OCI-LY7 (cell line): Measurements from ENCODE around the gene TTLL6. TPM values are rescaled to one million over a fixed set of nuclear protein-coding genes. Genes with fewer than 3 reads are reported as not detected.

Experiments used
- BruUV-seq: library from RNA; stranded (reverse); fragments of 400-500 nt; replicated peaks from 2 replicates; lab custom pipeline; 2021; lab: Mats Ljungman, UMichigan
- CTCF ChIA-PET: fragments of 300-600 bp; sonication (Branson Sonifier 250); formaldehyde crosslinking; loops from one replicate; lab custom pipeline; 2022; ENCODE audit warnings: antibody characterized with exemption; ENCODE audit not compliant: unreplicated experiment; lab: Charles Lee
- POLR2A ChIA-PET: fragments of 300-600 bp; sonication (Branson Sonifier 250); formaldehyde crosslinking; loops from one replicate; lab custom pipeline; 2022; ENCODE audit warnings: antibody characterized with exemption; lab: Charles Lee
- DNase-seq: peaks from one replicate; pipeline ENCODE4 v3.0.0-alpha.2; 2015; ENCODE audit warnings: low spot score
- H2AFZ ChIP-seq: fragments of 200-600 bp; sonication (generic), shearing (Covaris generic); 2 replicates; pipeline ENCODE4 v1.6.1; 2014; ENCODE audit warnings: mild to moderate bottlenecking, antibody characterized with exemption, low read length, moderate library complexity
- H3K27ac ChIP-seq: fragments of 200-600 bp; sonication (generic); 2 replicates; pipeline ENCODE4 v1.5.1; 2014; ENCODE audit warnings: mixed run types, low read depth, mild to moderate bottlenecking, moderate library complexity, low read length, inconsistent platforms; ENCODE audit not compliant: poor library complexity, severe bottlenecking
- H3K36me3 ChIP-seq: fragments of 200-600 bp; sonication (generic); 2 replicates; pipeline ENCODE4 v1.6.1; 2014; ENCODE audit warnings: mild to moderate bottlenecking, antibody characterized with exemption, low read length, moderate library complexity, mixed read lengths; ENCODE audit not compliant: insufficient read depth
- H3K4me1 ChIP-seq: fragments of 200-600 bp; sonication (generic); 2 replicates; pipeline ENCODE4 v1.5.1; 2014; ENCODE audit warnings: mild to moderate bottlenecking, low read length; ENCODE audit not compliant: insufficient read depth, poor library complexity, severe bottlenecking
- H3K4me2 ChIP-seq: fragments of 200-600 bp; sonication (generic); 2 replicates; pipeline ENCODE4 v1.6.1; 2014; ENCODE audit warnings: mild to moderate bottlenecking, low read length
- H3K4me3 ChIP-seq: fragments of 200-600 bp; sonication (generic); 2 replicates; pipeline ENCODE4 v1.5.1; 2014; ENCODE audit warnings: mild to moderate bottlenecking, low read depth, low read length; ENCODE audit not compliant: poor library complexity, severe bottlenecking
- H3K79me2 ChIP-seq: fragments of 200-600 bp; sonication (generic); 2 replicates; pipeline ENCODE4 v1.6.1; 2016; ENCODE audit warnings: low read depth, mild to moderate bottlenecking, low read length, moderate library complexity, mixed read lengths; ENCODE audit not compliant: insufficient read depth
- H3K9me2 ChIP-seq: fragments of 200-600 bp; sonication (generic); 2 replicates; pipeline ENCODE4 v1.6.1; 2016; ENCODE audit warnings: mild to moderate bottlenecking, low read length, mixed read lengths; ENCODE audit not compliant: insufficient read depth
- H3K9me3 ChIP-seq: fragments of 200-600 bp; sonication (generic); 2 replicates; pipeline ENCODE4 v1.6.1; 2014; ENCODE audit warnings: mild to moderate bottlenecking, mixed run types, low read length, mixed read lengths
- H4K20me1 ChIP-seq: fragments of 200-600 bp; sonication (generic); 2 replicates; pipeline ENCODE4 v1.6.1; 2014; ENCODE audit warnings: mild to moderate bottlenecking, antibody characterized with exemption, low read length, moderate library complexity, mixed read lengths; ENCODE audit not compliant: insufficient read depth
- CTCF ChIP-seq: fragments of 200-600 bp; sonication (generic); conservative IDR thresholded peaks from 2 replicates; pipeline ENCODE4 v1.5.1; 2014; ENCODE audit warnings: mild to moderate bottlenecking, antibody characterized with exemption, low read length, moderate library complexity, mixed read lengths
- EZH2phosphoT487 ChIP-seq: fragments of 200-600 bp; sonication (generic); IDR thresholded peaks from 2 replicates; pipeline ENCODE4 v1.6.1; 2018; ENCODE audit warnings: low read depth, borderline replicate concordance, mild to moderate bottlenecking, mixed run types, antibody characterized with exemption, low read length, moderate library complexity, mixed read lengths
- intact Hi-C: fragments of 100-400 bp; cut with micrococcal nuclease; formaldehyde crosslinking; loops from one replicate; pipeline ENCODE4 v1.10.0; 2022; ENCODE audit not compliant: unreplicated experiment
- total RNA-seq, 2 experiments: library from RNA; depleted of rRNA in 1 of 2; stranded (reverse); fragments of >200 nt in 1 of 2; shearing (Covaris generic) in 1 of 2; gene quantifications; 2 replicates each; pipeline ENCODE4 v1.2.3, GENCODE V29; 2014 to 2022

TTLL6 gene
- total RNA-seq, 2 experiments from 2014 or later = not detected

GRCh38 chr17:48818361-48818841 is 1.4 kb upstream of the TTLL6 start:
- no peak overlapping the region for H2AFZ ChIP-seq
- TF ChIP-seq EZH2phosphoT487 = no peak
- TF ChIP-seq CTCF = no peak
- H3K79me2 ChIP-seq = no peaks in the 10 kb centered on the region
- no peak for DNase-seq
- no peak overlapping the region for H3K27ac ChIP-seq
- ChIA-PET CTCF (no interaction called here), POLR2A (interaction anchor here (0.6 kb wide), 1 partner anchor 68 kb away, joined by 4 read pairs; no protein-coding TSS in a partner anchor)
- intact Hi-C loops = no loop called here
- H3K9me2 ChIP-seq = no peaks in the 10 kb centered on the region
- BruUV-seq = no TSS peak
- H4K20me1 ChIP-seq = no peaks in the 10 kb centered on the region
- no peak overlapping the region for H3K4me3 ChIP-seq
- no peaks in the 10 kb centered on the region for H3K9me3 ChIP-seq
- H3K4me2 ChIP-seq = no peak overlapping the region
- H3K4me1 ChIP-seq = peaks cover 2% of the 10 kb centered on the region
- no peaks in the 10 kb centered on the region for H3K36me3 ChIP-seq

GRCh38 chr17:48816438-48816773 is 623 bp downstream of the TTLL6 start:
- Histone ChIP-seq H3K4me3 (peak overlapping the region; percentile 50), H3K9me3 (no peaks in the 10 kb centered on the region), H3K36me3 (no peaks in the 10 kb centered on the region), H3K4me1 (peaks cover 2% of the 10 kb centered on the region), H3K27ac (no peak overlapping the region), H4K20me1 (no peaks in the 10 kb centered on the region), H3K79me2 (no peaks in the 10 kb centered on the region), H3K9me2 (no peaks in the 10 kb centered on the region), H3K4me2 (peak overlapping the region; percentile 56), H2AFZ (no peak overlapping the region)
- intact Hi-C loops = no loop called here
- BruUV-seq = no TSS peak
- ChIA-PET CTCF (no interaction called here), POLR2A (interaction anchor here (0.9 to 1.6 kb wide), 2 partner anchors 19 to 63 kb away, joined by 3 read pairs; no protein-coding TSS in a partner anchor)
- TF ChIP-seq EZH2phosphoT487 = no peak
- no peak for TF ChIP-seq CTCF
- DNase-seq = no peak

- Histone ChIP-seq H3K4me2 (no peak overlapping the region), H3K79me2 (no peaks in the 10 kb centered on the region), H3K9me2 (no peaks in the 10 kb centered on the region), H3K4me3 (no peak overlapping the region), H3K9me3 (no peaks in the 10 kb centered on the region), H3K36me3 (no peaks in the 10 kb centered on the region), H3K4me1 (peaks cover 2% of the 10 kb centered on the region), H4K20me1 (no peaks in the 10 kb centered on the region), H2AFZ (no peak overlapping the region), H3K27ac (no peak overlapping the region)
- ChIA-PET POLR2A (interaction anchor here (0.9 to 1.6 kb wide), 2 partner anchors 20 to 64 kb away, joined by 3 read pairs; no protein-coding TSS in a partner anchor), CTCF (no interaction called here)
- TF ChIP-seq CTCF (no peak), EZH2phosphoT487 (no peak)
- no peak for DNase-seq
- intact Hi-C loops = no loop called here
- no TSS peak for BruUV-seq
These were observed 1.7 kb downstream of the TTLL6 start for GRCh38 chr17:48815311-48815710.
